GM19193 (cell line): ENCODE results near the gene STPG3.

ENCODE experiments used
- POLR2A ChIP-seq: IDR thresholded peaks from 4 replicates; pipeline ENCODE4 v1.6.1; 2011; ENCODE audit not compliant: insufficient read depth, insufficient read length; ENCODE audit errors: extremely low read depth

Gene STPG3

DNA sequence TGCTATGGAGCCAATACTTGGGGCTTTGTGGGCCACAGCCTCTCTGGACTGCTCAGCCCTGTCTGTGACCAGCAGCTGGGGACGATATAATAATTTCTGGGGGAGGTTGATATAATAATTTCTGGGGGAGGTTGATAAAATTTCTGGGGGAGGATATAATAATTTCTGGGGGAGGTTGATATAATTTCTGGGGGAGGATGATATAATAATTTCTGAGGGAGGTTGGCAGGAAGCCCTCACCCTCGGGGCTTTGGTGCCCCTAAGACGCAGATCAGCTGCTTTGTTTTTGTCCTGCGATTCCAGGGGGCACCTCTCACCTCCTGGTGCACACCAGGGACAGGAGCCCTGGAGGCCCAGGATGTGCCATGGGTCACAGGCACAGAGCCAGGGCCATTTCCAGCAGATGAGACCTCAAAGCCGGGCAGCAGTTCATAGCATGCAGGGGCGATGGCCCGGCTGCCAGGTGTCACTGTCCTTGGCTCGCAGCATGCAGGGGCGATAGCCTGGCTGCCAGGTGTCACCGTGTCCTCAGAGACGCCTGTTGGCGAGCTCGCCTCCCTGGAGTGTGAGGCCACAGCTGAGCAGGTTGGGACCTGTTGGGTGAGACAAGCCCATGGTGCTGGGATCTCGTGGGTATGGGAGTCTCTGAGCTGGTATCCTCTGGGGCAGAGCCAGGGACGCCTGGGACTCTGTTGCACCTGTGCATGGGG, 22.7 kb downstream of the STPG3 start:
- no peak for TF ChIP-seq POLR2A

- TF ChIP-seq POLR2A = no peak
Observed at GRCh38 chr9:137275203-137275587, 24.1 kb downstream of the STPG3 start.

DNA sequence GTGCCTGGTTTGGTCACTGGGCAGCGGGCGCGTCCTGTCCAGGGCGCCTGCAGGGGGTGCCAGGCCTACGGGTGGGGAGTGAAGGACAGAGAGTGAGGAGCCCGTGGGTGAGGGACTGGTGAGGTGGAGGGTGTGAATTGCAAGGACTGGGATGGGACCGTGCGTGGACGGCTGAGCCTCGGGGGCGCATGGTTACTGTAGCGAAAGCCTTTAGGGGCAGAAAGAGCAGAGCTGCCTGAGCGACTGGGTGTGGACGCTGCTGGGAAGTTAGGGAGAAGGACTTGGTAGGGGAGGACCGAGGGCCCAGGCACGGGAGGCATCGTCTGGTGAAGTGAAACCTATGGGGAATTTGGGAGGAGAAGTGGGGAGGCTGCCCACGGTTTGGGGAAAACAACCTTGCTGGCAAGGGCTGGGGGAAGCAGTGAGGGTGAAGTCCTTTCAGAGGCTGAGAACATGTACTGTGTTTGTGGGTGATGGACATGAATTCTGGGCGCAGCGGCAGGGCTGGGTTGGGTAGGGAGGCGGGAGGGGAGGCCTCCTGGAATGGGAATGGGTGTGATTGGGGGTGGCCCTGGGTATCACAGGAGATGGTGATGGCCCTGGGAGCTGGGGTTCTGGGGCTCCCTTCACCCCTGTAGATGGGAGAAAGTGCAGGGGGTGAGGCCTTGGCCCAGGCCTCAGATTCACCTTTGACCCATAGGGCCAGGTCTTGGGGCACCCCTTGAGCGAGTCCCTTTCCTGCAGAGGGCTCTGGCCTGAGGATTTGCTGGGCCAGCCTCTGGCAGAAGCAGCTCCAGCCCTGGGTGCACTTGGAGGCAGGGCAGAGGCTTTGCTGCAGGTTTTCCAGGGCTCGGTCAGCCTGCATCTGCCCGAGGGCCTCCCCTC, 24.7 kb downstream of the STPG3 start:
- no peak for TF ChIP-seq POLR2A

- TF ChIP-seq POLR2A = no peak
Observed at GRCh38 chr9:137276473-137277328, 25.6 kb downstream of the STPG3 start.

GRCh38 chr9:137277329-137278041, 26.4 kb downstream of the STPG3 start, which contains the start of gene TOR4A:
Gene TOR4A (plus strand): TSS chr9:137277726. CDS start chr9:137278690, 964 bp downstream.
- TF ChIP-seq POLR2A = no peak

DNA sequence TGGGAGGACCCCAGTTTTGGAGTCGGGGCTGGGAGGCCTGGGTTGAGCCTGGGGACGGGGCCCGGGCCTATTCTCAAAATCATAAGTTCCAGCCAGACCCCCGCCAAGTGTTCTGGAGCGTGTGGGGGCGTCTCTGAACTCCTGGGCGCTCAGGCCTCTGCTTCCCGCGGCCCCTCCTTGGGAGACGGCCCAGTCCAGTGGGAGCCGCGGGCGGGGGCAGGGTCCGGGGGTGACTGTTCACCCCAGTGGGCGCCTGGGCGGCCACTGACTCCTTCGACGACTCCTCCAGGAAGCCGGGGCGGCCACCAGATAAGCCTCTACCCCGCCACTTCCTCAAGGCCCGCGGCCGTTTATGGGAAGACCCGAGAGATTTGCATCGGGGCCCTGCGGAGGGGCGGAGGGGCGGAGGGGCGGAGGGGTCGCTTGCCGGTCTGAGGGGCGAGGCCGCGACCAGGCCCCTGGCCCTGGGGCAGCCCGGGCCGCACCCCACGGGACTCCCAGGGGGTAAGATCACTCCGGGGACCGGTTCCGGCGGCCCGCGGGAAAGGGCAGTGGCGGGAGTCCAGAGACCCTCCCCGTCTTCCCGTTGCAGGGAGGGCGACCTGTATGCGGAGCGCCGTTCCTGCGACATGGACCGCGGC, 27.1 kb downstream of the STPG3 start:
- TF ChIP-seq POLR2A = no peak

DNA sequence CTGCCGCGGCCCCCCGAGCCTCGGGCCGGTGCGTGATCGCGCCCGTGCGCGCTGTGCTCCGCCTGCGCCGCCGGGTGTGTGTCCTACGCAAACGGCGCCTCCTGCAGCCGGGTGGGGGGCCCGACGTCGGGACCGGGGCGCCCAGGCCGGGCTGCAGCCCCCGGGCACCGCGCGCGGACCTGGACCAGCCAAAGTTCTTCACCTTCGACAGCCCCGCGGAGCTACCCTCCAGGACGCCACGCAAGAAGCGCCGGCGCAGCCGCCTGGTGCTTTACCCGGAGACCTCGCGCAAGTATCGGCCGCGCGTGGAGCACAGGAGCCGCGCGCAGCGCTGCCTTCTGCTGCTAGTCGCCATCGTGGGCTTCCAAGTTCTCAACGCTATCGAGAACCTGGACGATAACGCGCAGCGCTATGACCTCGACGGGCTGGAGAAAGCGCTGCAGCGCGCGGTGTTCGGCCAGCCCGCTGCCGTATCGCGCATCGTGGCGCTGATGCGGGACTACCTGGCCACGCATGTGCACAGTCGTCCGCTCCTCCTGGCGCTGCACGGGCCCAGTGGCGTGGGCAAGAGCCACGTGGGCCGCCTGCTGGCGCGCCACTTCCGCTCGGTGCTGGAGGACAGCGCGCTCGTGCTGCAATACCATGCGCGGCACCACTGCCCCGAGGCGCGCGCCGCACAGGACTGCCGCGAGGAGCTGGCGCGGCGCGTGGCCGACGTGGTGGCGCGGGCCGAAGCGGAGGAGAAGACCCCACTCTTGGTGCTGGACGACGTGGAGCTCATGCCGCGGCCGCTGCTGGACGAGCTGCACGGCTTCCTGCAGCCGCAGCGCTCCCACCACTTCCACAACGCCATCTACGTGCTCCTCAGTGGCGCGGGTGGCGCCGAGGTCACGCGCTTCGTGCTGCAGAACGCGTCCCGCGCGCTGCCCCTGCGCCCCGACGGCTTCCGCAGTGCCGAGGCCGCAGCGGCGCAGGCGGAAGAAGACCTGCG, 27.9 kb downstream of the STPG3 start:
- no peak for TF ChIP-seq POLR2A

GRCh38 chr9:137279741-137280473, 28.8 kb downstream of the STPG3 start:
- no peak for TF ChIP-seq POLR2A

DNA sequence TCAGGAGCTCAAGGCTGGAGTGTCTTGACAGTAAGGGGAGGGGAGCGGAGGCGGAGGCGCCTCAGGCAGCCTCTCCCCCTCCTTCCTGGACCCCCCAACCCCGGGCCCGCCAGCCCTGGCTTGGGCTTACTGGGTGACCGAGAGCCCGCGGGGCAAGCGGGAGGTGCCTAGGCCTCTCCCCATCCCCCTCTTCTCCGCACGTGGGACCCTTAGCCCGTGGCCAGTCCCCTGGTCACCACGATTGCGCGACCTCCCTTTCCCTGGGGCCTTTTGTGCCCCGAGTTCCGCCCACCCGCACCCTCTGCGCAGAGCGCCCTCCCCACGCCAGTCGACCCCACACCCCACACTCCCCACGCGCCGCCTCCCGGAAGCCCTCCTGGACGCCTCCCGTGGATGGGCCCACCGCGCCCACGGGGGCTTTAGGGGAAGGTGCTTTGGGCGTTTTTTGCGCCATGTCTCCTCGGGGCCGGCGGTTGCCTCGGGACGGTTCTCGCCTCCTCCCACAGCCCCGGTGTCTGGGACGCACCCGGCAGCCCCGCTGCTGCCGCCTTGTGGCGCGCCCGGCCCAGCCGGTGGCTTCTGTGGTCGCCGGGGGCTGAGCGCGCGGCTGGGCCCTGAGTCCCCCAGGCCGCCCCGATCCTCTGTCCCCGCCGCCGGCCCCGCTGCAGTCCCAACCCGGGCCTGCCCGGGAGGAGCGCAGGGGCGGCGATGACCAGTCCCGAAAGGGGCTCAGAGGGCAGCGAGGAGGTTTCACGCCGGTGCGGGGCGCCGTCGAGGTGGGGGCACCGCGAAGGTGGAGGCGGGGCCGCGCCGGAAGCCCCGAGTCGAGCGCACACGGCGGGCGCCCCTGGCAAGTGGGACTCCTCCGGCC, 29.6 kb downstream of the STPG3 start:
- no peak for TF ChIP-seq POLR2A

DNA sequence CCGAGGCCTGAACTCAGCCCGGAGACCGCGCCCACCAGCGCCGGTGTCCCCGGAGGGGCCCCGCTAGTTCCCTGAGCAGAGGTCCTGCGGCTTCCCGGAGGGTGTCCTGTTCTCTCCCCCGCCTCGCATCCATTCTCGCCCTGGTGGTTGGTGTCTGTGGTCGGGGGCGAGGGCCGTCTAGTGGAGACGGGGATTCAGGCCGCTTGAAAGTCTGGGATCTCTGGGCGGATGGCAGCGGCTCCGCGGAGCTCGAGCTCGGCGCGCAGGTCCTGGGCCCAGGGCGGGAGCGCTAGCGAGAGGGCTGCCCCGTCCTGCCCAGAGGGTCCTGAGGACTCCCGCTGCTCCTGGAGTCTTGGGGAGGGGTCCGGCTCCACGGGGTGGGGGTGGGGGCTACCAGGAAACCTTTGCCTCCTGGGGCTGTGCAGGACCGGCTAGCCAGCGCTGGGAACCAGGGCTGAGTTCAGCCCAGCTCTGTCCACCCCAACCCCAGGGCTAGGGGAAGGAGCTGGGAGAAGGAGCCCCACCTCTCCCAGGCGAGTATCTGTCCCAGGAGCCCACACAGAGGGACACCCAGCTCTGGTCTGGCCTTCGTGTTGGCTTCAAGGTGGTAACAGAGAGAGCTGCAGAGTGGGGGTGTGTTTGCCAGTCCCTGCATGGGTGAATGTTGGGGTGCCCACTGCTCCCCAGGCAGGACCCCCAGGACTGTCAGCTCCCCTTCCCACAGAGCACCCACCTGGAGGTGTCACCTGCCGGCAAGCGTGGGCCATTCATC, 30.4 kb downstream of the STPG3 start:
- TF ChIP-seq POLR2A = no peak
